Nephron (organoid): ENCODE measurements around the gene SYT13.

ENCODE experiments used
- H3K27ac Mint-ChIP-seq, 3 experiments: 2 replicates each; pipeline ENCODE4 v1.8.0; 2020; ENCODE audit warnings: mixed read lengths in 3 of 3, mild to moderate bottlenecking in 2 of 3, moderate library complexity in 1 of 3
- H3K27me3 Mint-ChIP-seq: 2 replicates; pipeline ENCODE4 v1.8.0; 2021; ENCODE audit warnings: low read depth, mild to moderate bottlenecking, moderate library complexity, mixed read lengths
- H3K36me3 Mint-ChIP-seq: 2 replicates; pipeline ENCODE4 v1.8.0; 2020; ENCODE audit warnings: low read depth, mixed read lengths
- H3K4me1 Mint-ChIP-seq: 2 replicates; pipeline ENCODE4 v1.8.0; 2020; ENCODE audit warnings: mixed read lengths
- H3K4me3 Mint-ChIP-seq, 3 experiments: 2 replicates each; pipeline ENCODE4 v1.8.0; 2020; ENCODE audit warnings: mild to moderate bottlenecking in 3 of 3, mixed read lengths in 3 of 3, moderate library complexity in 2 of 3
- H3K9me3 Mint-ChIP-seq: 2 replicates; pipeline ENCODE4 v1.8.0; 2020; ENCODE audit warnings: mixed read lengths
- CTCF ChIP-seq, 3 experiments: fragments of 200-600 bp; sonication (generic); IDR thresholded peaks; one replicate each; pipeline ENCODE4 v1.5.0; 2021; ENCODE audit warnings: antibody characterized with exemption in 3 of 3; ENCODE audit not compliant: unreplicated experiment in 3 of 3

Gene SYT13

GRCh38 chr11:45289369-45289768 is 3.2 kb upstream of the SYT13 start:
- H3K4me1 Mint-ChIP-seq, result peaks cover 6% of the 10 kb centered on the region
- peaks cover 71% of the 10 kb centered on the region for H3K27me3 Mint-ChIP-seq
- no peaks in the 10 kb centered on the region for H3K36me3 Mint-ChIP-seq

GRCh38 chr11:45288339-45288738 is 2.2 kb upstream of the SYT13 start:
- no peak for TF ChIP-seq CTCF (IDR thresholded peaks at IDR 0.05; ENCODE audit: unreplicated experiment in 3 of 3)
- Mint-ChIP-seq H3K9me3 (no peaks in the 10 kb centered on the region), H3K27ac (no peak overlapping the region), H3K4me3 (peak overlapping the region in 1 of 3 experiments; percentile 11), H3K36me3 (no peaks in the 10 kb centered on the region), H3K27me3 (peaks cover 73% of the 10 kb centered on the region), H3K4me1 (peaks cover 11% of the 10 kb centered on the region)

More at GRCh38 chr11:45289369-45289768, 3.2 kb upstream of the SYT13 start:
- H3K27ac Mint-ChIP-seq, result no peak overlapping the region
- no peak for TF ChIP-seq CTCF (IDR thresholded peaks at IDR 0.05; ENCODE audit: unreplicated experiment in 3 of 3)
- H3K4me3 Mint-ChIP-seq, result no peak overlapping the region
- H3K9me3 Mint-ChIP-seq, result no peaks in the 10 kb centered on the region

- Mint-ChIP-seq H3K27ac (no peak overlapping the region), H3K9me3 (no peaks in the 10 kb centered on the region), H3K27me3 (peaks cover 73% of the 10 kb centered on the region), H3K4me3 (peak overlapping the region; percentile 29 to 77 (median 69)), H3K36me3 (no peaks in the 10 kb centered on the region), H3K4me1 (peaks cover 12% of the 10 kb centered on the region)
- TF ChIP-seq CTCF (IDR thresholded peaks at IDR 0.05; ENCODE audit: unreplicated experiment in 3 of 3), result no peak
These were observed 1.3 kb upstream of the SYT13 start for GRCh38 chr11:45287316-45287903.

GRCh38 chr11:45285250-45285828 is 802 bp downstream of the SYT13 start:
- Mint-ChIP-seq H3K27ac (peak overlapping the region in 1 of 3 experiments; percentile 38), H3K4me1 (peaks cover 19% of the 10 kb centered on the region), H3K9me3 (no peaks in the 10 kb centered on the region), H3K4me3 (peak overlapping the region; percentile 79 to 81 (median 80)), H3K36me3 (no peaks in the 10 kb centered on the region), H3K27me3 (peaks cover 72% of the 10 kb centered on the region)
- no peak for TF ChIP-seq CTCF (IDR thresholded peaks at IDR 0.05; ENCODE audit: unreplicated experiment in 3 of 3)

GRCh38 chr11:45282081-45282480 is 4.1 kb downstream of the SYT13 start:
- no peak for TF ChIP-seq CTCF (IDR thresholded peaks at IDR 0.05; ENCODE audit: unreplicated experiment in 3 of 3)
- peak overlapping the region in 2 of 3 experiments; percentile 10 to 15 for H3K27ac Mint-ChIP-seq
- peaks cover 6% of the 10 kb centered on the region for H3K9me3 Mint-ChIP-seq
- H3K4me1 Mint-ChIP-seq, result peaks cover 19% of the 10 kb centered on the region
- H3K4me3 Mint-ChIP-seq, result no peak overlapping the region
- H3K27me3 Mint-ChIP-seq, result peaks cover 47% of the 10 kb centered on the region
- no peaks in the 10 kb centered on the region for H3K36me3 Mint-ChIP-seq

GRCh38 chr11:45280449-45280848 is 5.7 kb downstream of the SYT13 start:
- peaks cover 17% of the 10 kb centered on the region for H3K4me1 Mint-ChIP-seq
- no peaks in the 10 kb centered on the region for H3K36me3 Mint-ChIP-seq
- no peak for TF ChIP-seq CTCF (IDR thresholded peaks at IDR 0.05; ENCODE audit: unreplicated experiment in 3 of 3)
- H3K27me3 Mint-ChIP-seq, result peaks cover 38% of the 10 kb centered on the region
- H3K9me3 Mint-ChIP-seq, result peaks cover 6% of the 10 kb centered on the region
- H3K4me3 Mint-ChIP-seq, result no peak overlapping the region
- H3K27ac Mint-ChIP-seq, result no peak overlapping the region
